Inflammatory macrophage treated with lipopolysaccharide for 4 hours (primary cell): ENCODE results near the gene BHLHA9.

Source experiments
- DNase-seq: peaks from one replicate; pipeline ENCODE4 v3.0.0-alpha.2; 2020

Gene BHLHA9

GRCh38 chr17:1256699-1257098 is 13.5 kb upstream of the BHLHA9 start:
- no peak for DNase-seq

GRCh38 chr17:1260086-1260769 is 10.0 kb upstream of the BHLHA9 start:
- DNase-seq: no peak

GRCh38 chr17:1260770-1261161 is 9.5 kb upstream of the BHLHA9 start:
- peak; percentile 13 for DNase-seq

- DNase-seq: no peak
These were observed 6.0 kb upstream of the BHLHA9 start for GRCh38 chr17:1264196-1264595.

DNA sequence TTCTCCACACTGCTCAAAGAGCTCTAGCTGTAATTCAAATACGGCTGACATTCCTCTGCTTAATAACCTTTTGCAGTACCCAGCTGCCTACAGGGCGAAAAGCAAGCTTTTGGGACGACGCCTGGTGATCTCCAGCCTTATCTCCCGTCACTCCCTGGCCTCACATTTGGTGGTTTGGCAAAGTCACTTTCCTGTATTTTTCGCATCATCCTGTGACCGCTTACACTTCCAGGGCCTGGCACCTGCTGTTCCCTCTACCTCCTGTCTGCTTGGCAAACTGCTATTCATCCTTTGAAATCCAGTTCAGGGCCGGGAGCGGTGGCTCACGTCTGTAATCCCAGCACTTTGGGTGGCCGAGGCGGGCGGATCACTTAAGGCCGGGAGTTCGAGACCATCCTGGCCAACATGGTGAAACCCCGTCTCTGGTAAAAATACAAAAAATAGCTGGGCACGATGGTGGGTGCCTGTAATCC is 2.7 kb upstream of the BHLHA9 start:
- no peak for DNase-seq

GRCh38 chr17:1271030-1271423 is 783 bp downstream of the BHLHA9 start:
- no peak for DNase-seq

DNA sequence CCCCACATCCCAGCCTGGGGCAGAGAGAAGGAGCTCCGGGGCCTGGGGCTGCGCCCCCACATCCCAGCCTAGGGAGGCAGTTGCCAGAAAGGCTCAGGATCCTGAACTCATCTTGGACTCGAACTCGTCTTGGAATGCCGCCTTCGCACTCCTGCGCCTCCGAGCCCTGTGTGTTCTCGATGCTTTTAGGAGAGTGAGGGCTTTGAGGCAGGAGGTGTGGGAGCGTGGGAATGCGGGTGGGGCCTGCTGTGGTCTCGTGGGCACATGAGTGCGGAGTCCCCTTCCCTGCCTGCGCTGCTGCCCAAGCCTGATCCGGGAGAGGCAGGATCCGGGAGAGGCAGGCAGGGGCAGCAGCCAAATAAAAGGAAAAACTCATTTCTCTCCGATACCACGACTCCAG is 1.2 kb downstream of the BHLHA9 start:
- no peak for DNase-seq

DNA sequence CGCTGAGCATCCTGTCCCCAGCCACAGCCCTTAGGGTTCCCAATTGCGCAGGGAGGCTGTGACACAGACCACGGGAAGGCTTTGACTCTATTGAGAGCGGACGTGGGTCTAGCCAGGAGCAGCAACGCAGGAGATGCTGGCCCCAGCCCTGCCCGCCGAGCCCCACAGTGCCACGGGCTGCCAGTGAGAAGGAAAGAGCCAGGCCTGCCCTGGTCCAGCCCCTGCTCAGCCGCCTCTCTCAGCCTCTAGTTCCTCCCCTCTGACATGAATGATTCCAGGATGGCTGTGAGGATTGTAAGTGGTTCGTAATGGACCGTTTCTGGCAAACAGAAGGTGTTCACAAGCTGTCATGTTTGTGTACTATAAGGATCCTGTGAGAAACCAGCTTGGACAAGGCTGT is 2.5 kb downstream of the BHLHA9 start:
- DNase-seq: no peak

GRCh38 chr17:1273492-1274244 is 3.4 kb downstream of the BHLHA9 start:
- DNase-seq: no peak

- no peak for DNase-seq
These were observed 4.0 kb downstream of the BHLHA9 start for GRCh38 chr17:1274245-1274608.

GRCh38 chr17:1275205-1275961 is 5.1 kb downstream of the BHLHA9 start:
- DNase-seq: no peak

- DNase-seq: peak; percentile 40
These were observed 5.9 kb downstream of the BHLHA9 start for GRCh38 chr17:1275962-1276736.

DNA sequence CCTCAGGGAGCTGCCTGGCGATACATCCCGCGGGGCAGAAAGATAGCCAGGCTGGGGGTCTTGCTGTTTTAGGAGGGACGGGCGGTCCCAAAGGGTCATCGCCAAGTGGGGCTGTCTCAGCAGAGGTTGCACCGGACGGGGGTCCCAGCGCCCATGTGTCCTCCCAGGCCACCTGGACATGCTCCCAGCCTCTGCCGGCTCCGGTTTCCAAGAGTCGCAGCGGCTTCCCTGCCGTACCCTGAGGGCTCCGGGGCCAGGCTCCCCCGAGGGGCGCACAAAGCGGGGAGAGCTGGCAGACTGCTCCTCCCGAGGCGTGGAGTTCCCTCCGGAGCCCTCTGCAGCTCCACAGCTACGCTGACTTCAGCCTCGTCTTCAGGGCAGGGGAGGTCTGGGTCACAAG is 10.4 kb downstream of the BHLHA9 start:
- no peak for DNase-seq

DNA sequence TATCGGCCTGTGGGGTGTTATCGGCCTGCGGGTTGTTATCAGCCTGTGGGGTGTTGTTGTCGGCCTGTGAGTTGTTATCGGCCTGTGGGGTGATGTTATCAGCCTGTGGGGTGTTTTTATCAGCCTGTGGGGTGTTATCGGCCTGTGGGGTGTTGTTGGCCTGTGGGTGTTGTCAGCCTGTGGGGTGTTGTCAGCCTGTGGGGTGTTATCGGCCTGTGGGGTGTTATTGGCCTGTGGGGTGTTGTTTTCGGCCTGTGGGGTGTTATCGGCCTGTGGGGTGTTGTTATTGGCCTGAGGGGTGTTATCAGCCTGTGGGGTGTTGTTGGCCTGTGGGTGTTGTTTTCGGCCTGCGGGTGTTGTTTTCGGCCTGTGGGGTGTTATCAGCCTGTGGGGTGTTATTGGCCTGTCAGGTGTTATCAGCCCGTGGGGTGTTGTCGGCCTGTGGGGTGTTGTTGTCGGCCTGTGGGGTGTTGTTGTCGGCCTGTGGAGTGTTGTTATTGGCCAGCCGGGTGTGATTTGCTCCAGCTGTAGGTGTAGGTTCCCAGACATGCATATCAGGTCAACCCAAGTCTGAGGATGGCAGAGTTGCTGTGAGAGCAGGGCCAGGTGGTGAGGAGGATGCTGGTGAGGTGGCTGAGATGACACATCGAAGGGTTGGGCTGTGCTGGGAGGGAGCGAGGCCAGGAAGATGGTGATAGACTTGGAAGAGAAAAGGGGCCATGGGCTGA is 16.3 kb downstream of the BHLHA9 start:
- DNase-seq: no peak

GRCh38 chr17:1289695-1290094 is 19.5 kb downstream of the BHLHA9 start:
- no peak for DNase-seq

DNA sequence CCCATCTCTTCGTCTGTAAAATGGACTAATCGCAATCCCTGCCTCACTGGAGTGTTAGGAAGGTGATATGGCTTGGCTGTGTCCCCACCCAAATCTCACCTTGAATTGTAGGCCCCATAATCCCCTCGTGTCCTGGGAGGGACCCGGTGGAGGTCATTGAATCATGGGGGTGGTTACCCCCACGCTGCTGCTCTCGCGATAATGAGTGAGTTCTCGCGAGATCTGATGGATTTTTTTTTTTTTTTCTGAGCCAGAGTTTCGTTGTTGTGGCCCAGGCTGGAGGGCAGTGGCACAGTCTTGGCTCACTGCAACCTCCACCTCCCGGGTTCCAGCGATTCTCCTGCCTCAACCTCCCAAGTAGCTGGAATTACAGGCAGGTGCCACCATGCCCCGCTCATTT is 20.4 kb downstream of the BHLHA9 start:
- DNase-seq: no peak

DNA sequence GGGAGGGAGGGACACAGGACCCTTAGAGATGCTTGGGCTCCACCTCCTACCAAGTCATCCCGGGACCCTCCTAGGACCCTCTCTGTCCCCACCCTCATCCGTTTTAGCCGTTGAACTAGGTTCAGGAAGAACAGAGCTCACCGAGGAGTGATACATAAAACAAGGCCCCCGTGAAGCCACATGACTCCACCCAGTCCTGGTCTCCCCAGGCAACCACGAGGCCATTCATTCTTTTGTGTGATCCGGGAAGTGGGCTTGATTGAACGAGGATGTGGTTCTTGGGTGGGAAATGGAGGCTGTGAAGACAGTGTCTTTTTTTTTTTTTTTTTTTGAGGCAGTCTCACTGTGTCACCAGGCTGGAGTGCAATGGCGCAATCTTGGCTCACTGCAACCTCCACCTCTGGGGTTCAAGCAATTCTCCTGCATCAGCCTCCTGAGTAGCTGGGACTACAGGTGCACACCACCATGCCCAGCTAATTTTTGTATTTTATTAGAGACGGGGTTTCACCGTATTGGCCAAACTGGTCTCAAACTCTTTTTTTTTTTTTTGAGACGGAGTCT is 24.0 kb downstream of the BHLHA9 start:
- no peak for DNase-seq

- no peak for DNase-seq
These were observed 28.4 kb downstream of the BHLHA9 start for GRCh38 chr17:1298606-1299005.

DNA sequence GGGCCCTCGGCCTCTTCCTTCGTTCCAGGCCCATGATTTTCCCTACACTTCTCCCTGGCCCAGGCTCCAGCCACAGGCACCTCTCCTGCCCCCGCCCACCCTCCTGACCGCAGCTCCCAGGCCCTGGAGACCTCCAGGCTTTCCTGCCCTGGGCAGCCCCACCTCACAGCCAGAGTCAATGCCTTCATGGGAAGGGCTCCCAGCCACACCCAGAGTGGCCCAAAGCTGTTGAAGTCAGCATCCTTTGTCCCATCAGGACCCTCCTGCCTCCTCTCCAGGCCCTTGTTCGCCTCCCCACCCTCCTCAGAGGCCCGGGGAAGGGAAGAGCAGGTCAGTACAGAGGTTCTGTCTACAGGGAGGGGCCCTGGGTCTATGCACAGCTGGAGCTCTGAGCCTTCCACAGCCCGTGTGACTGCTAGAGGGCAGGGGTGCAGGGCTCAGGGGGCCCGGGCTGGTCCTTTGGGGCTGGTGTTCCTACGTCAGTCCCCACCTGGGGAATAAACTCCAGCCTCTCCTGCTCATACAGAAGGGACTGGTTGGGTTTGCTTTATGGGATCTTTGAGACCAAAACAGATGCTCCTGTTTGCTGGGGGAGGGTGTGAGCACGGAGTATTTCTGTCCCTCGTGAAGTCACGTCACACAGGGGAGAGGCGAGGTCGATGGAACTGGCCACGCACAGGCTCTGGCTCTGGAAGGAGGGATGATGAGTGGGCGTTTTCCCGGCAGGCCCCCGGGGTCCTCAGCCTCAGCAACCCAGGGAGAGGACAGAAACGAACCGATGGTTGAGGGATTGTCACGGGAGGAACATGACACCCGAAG is 29.5 kb downstream of the BHLHA9 start:
- DNase-seq: no peak

DNA sequence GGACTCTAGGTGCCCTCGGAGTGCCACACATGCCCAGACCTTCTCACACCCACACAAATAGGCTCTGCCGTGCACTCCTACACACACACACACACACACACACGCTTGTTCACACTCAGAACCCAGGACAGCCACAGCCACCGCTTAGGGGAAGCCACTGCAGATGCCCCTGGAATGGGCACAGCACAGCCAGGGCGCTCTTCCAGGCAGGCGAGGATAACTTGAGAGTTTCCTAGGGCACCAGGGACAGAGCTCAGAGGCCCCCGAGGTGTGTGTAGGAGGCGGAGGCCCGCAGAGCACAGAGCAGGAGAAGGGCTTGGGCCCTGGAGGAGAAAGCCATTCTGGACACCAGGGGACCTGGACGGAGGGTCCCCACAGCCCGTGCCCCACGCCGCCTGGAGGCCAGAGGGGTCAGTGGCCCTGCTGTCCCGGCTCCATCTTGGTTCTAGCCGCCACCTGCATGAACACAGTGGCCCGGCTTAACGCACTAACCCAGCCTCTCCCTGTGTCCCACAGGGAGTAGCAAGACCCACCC is 30.2 kb downstream of the BHLHA9 start:
- no peak for DNase-seq

- DNase-seq: no peak
These were observed 31.3 kb downstream of the BHLHA9 start for GRCh38 chr17:1301546-1301945.
